ENCODE data around the gene NXN. TPM values are rescaled to one million over a fixed set of nuclear protein-coding genes. Genes with fewer than 3 reads are reported as not detected.
"Not testable (repeated sequence)": the region's sequence is repeated elsewhere in the genome, so short reads cannot be mapped to it uniquely, and the experiment has no call there.

NXN gene
- total RNA-seq, 1 experiment from 2014 or later, result 45.9 TPM

GRCh38 chr17:800446-801242 lies 178.9 kb downstream of the NXN start:
- DNase-seq (ENCODE audit: low read depth), result no peak

GRCh38 chr17:799261-799660 lies 180.3 kb downstream of the NXN start:
- DNase-seq (ENCODE audit: low read depth), result no peak

- no peak for DNase-seq (ENCODE audit: low read depth)
These were observed 181.3 kb downstream of the NXN start for GRCh38 chr17:798246-798645.

- DNase-seq (ENCODE audit: low read depth), result no peak
These were observed 182.2 kb downstream of the NXN start for GRCh38 chr17:797236-797840.

GRCh38 chr17:796609-797008 lies 183.0 kb downstream of the NXN start:
- no peak for DNase-seq (ENCODE audit: low read depth)

- no peak for DNase-seq (ENCODE audit: low read depth)
These were observed 183.9 kb downstream of the NXN start for GRCh38 chr17:795721-796120.

- no peak for DNase-seq (ENCODE audit: low read depth)
These were observed 184.3 kb downstream of the NXN start for GRCh38 chr17:795276-795675.

- DNase-seq (ENCODE audit: low read depth), result peak; percentile 83
These were observed 184.7 kb downstream of the NXN start for GRCh38 chr17:794876-795275.

- no peak for DNase-seq (ENCODE audit: low read depth)
These were observed 187.3 kb downstream of the NXN start for GRCh38 chr17:792277-792676.

- DNase-seq (ENCODE audit: low read depth), result no peak
These were observed 187.7 kb downstream of the NXN start for GRCh38 chr17:791829-792228.

- not testable (repeated sequence) for DNase-seq (ENCODE audit: low read depth)
These were observed 188.7 kb downstream of the NXN start for GRCh38 chr17:790874-791247.

- not testable (repeated sequence) for DNase-seq (ENCODE audit: low read depth)
These were observed 189.4 kb downstream of the NXN start for GRCh38 chr17:789931-790873.

GRCh38 chr17:789160-789840 lies 190.3 kb downstream of the NXN start:
- no peak for DNase-seq (ENCODE audit: low read depth)

- no peak for DNase-seq (ENCODE audit: low read depth)
These were observed 191.0 kb downstream of the NXN start for GRCh38 chr17:788551-788950.

GRCh38 chr17:787641-788221 lies 191.8 kb downstream of the NXN start:
- DNase-seq (ENCODE audit: low read depth), result no peak

GRCh38 chr17:785901-786300 lies 193.7 kb downstream of the NXN start:
- not testable (repeated sequence) for DNase-seq (ENCODE audit: low read depth)

- DNase-seq (ENCODE audit: low read depth), result no peak
These were observed 195.4 kb downstream of the NXN start for GRCh38 chr17:784143-784542.

- peak; percentile 95 for DNase-seq (ENCODE audit: low read depth)
These were observed 197.5 kb downstream of the NXN start, which contains the start of the genes GLOD4 and MRM3 for GRCh38 chr17:781805-782731. TSS of gene GLOD4 (minus strand) at chr17:782280. CDS start at chr17:782255, 25 bp downstream. TSS of gene MRM3 (plus strand) at chr17:782353. CDS start at chr17:782379, 26 bp downstream.

GRCh38 chr17:778096-778495 lies 201.5 kb downstream of the NXN start:
- no peak for DNase-seq (ENCODE audit: low read depth)

- DNase-seq (ENCODE audit: low read depth), result no peak
These were observed 205.3 kb downstream of the NXN start for GRCh38 chr17:774313-774584.

Measured in Daoy (cell line).